Chondrocyte (in vitro differentiated cells): ENCODE data around the gene DIP2C. TPM values are rescaled to one million over a fixed set of nuclear protein-coding genes. Genes with fewer than 3 reads are reported as not detected.
"Not testable (repeated sequence)": the region's sequence is repeated elsewhere in the genome, so short reads cannot be mapped to it uniquely, and the experiment has no call there.

Source experiments
- DNase-seq: peaks from one replicate; pipeline ENCODE4 v3.0.0; 2021; ENCODE audit warnings: mixed read lengths, low spot score
- H3K27ac Mint-ChIP-seq: one replicate; pipeline ENCODE4 v1.8.0; 2021; ENCODE audit warnings: mild to moderate bottlenecking, moderate library complexity, mixed read lengths; ENCODE audit not compliant: unreplicated experiment
- H3K27me3 Mint-ChIP-seq: 2 replicates; pipeline ENCODE4 v1.8.0; 2021; ENCODE audit warnings: low read depth, mixed read lengths
- H3K36me3 Mint-ChIP-seq: 2 replicates; pipeline ENCODE4 v1.8.0; 2021; ENCODE audit warnings: low read depth, mixed read lengths
- H3K4me1 Mint-ChIP-seq: 2 replicates; pipeline ENCODE4 v1.8.0; 2021; ENCODE audit warnings: low read depth, mild to moderate bottlenecking, mixed read lengths
- H3K4me3 Mint-ChIP-seq: one replicate; pipeline ENCODE4 v1.8.0; 2021; ENCODE audit warnings: mild to moderate bottlenecking, moderate library complexity, mixed read lengths; ENCODE audit not compliant: unreplicated experiment
- H3K9me3 Mint-ChIP-seq: 2 replicates; pipeline ENCODE4 v1.8.0; 2021; ENCODE audit warnings: low read depth, mixed read lengths
- total RNA-seq: library from RNA; stranded (reverse); gene quantifications from 3 replicates; pipeline ENCODE4 v1.2.1, GENCODE V29; 2021
- TF ChIP-seq, protein P1 (sequence below): fragments of 200-600 bp; sonication (generic); IDR thresholded peaks from 2 replicates; pipeline ENCODE4 v1.5.0; 2021; ENCODE audit warnings: antibody characterized with exemption, mild to moderate bottlenecking, moderate library complexity

DIP2C gene
- total RNA-seq, 1 donor from 2014 or later = 47.9 TPM

DNA sequence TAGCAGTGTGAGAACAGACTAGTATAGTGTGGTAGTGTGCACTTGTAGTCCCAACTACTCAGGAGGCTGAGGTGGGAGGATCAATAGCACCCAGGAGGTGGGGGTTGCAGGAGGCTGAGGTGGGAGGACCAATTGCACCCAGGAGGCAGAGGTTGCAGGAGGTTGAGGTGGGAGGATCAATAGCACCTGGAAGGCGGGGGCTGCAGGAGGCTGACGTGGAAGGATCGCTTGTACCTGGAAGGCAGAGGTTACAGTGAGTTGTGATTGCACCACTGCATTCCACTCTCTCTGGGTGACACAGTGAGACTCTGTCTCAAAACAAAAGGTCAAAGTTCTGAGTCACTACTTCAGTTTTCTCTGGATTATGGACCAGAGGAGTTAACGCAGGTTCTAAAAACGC, 22.6 kb upstream of the DIP2C start:
- Mint-ChIP-seq H3K4me1 (no peaks in the 10 kb centered on the region), H3K27me3 (peaks cover 25% of the 10 kb centered on the region), H3K4me3 (no peak overlapping the region), H3K9me3 (peaks cover 21% of the 10 kb centered on the region), H3K27ac (no peak overlapping the region), H3K36me3 (peaks cover 8% of the 10 kb centered on the region)
- DNase-seq = no peak
- TF ChIP-seq, protein P1, sequence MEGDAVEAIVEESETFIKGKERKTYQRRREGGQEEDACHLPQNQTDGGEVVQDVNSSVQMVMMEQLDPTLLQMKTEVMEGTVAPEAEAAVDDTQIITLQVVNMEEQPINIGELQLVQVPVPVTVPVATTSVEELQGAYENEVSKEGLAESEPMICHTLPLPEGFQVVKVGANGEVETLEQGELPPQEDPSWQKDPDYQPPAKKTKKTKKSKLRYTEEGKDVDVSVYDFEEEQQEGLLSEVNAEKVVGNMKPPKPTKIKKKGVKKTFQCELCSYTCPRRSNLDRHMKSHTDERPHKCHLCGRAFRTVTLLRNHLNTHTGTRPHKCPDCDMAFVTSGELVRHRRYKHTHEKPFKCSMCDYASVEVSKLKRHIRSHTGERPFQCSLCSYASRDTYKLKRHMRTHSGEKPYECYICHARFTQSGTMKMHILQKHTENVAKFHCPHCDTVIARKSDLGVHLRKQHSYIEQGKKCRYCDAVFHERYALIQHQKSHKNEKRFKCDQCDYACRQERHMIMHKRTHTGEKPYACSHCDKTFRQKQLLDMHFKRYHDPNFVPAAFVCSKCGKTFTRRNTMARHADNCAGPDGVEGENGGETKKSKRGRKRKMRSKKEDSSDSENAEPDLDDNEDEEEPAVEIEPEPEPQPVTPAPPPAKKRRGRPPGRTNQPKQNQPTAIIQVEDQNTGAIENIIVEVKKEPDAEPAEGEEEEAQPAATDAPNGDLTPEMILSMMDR = no peak

DNA sequence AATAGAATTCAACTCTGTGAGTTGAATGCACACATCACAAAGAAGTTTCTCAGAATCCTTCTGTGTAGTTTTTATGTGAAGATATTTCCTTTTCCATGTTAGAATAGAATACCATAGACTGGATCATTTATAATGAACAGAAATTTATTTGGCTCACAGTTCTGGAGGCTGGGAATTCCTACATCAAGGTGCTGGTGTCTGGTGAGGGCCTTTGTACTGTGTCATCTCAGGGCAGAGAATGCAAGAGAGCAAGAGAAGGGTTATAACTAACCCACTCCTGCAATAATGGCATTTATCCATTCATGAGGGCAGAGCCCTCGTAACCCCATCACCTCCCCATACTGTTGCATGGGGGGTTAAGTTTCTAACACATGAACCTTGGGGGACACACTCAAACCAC, 18.4 kb upstream of the DIP2C start:
- no peak for DNase-seq
- Mint-ChIP-seq H3K27ac (no peak overlapping the region), H3K36me3 (no peaks in the 10 kb centered on the region), H3K4me3 (no peak overlapping the region), H3K9me3 (peaks cover 11% of the 10 kb centered on the region), H3K27me3 (peaks cover 46% of the 10 kb centered on the region), H3K4me1 (no peaks in the 10 kb centered on the region)
- TF ChIP-seq, protein P1 = no peak

DNA sequence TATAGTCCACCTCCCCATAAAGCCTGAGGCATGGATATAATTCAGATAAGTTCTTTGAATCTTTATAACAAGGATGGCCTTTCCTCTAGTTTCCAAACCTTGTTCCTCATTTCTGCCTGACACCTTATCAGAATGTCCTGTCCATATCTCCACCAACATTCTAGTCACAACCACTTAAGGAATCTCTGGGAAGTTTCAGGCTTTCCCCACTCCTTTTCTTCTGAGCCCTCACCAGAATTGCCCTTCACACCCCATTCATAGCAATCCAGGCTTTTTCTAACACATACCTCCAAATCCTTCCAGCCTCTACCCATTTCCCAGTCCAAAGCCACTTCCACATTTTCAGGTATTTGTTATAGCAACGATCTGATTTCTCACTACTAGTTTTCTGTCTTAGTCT, 18.0 kb upstream of the DIP2C start:
- H3K4me1 Mint-ChIP-seq = no peaks in the 10 kb centered on the region

DNA sequence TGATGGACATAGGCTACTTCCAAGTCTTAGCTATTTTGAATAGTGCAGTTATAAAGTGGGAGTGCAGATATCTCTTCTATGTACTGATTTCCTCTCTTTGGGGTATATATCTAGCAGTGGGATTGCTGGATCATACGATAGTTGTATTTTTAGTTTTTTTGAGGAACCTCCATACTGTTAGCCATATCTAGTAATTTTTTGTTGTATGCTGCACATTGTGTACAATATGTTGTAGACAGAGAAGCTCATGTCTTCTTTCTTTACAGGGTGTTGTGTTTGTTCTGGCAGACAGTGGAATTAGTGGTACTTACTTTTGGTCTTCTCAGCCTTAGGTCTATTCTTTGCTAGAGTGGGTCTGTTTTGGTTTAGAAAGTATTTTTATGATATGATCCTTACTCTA, 13.7 kb upstream of the DIP2C start:
- peaks cover 12% of the 10 kb centered on the region for H3K9me3 Mint-ChIP-seq
- H3K27ac Mint-ChIP-seq = no peak overlapping the region
- H3K36me3 Mint-ChIP-seq = no peaks in the 10 kb centered on the region
- TF ChIP-seq, protein P1 = no peak
- no peaks in the 10 kb centered on the region for H3K4me1 Mint-ChIP-seq
- no peak overlapping the region for H3K4me3 Mint-ChIP-seq
- peaks cover 58% of the 10 kb centered on the region for H3K27me3 Mint-ChIP-seq
- no peak for DNase-seq

More for the DNA sequence above, 18.0 kb upstream of the DIP2C start:
- TF ChIP-seq, protein P1 = no peak
- peaks cover 48% of the 10 kb centered on the region for H3K27me3 Mint-ChIP-seq
- peaks cover 12% of the 10 kb centered on the region for H3K9me3 Mint-ChIP-seq
- DNase-seq = no peak
- no peaks in the 10 kb centered on the region for H3K36me3 Mint-ChIP-seq
- H3K27ac Mint-ChIP-seq = no peak overlapping the region
- no peak overlapping the region for H3K4me3 Mint-ChIP-seq

DNA sequence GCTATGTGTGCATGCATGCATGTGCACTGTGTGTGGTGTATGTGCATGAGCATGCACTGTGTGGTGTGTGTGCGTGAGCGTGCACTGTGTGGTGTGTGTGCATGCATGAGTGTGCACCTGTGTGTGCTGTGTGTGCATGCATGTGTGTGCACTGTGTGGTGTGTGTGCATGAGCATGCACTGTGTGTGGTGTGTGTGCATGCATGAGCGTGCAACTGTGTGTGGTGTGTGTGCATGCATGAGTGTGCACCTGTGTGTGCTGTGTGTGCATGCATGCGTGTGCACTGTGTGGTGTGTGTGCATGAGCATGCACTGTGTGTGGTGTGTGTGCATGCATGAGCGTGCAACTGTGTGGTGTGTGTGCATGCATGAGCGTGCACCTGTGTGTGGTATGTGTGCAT, 10.7 kb upstream of the DIP2C start:
- DNase-seq, H3K27ac Mint-ChIP-seq, H3K36me3 Mint-ChIP-seq, H3K4me1 Mint-ChIP-seq, H3K4me3 Mint-ChIP-seq: not testable (repeated sequence)
- H3K9me3 Mint-ChIP-seq = peaks cover 12% of the 10 kb centered on the region
- H3K27me3 Mint-ChIP-seq = peaks cover 44% of the 10 kb centered on the region

DNA sequence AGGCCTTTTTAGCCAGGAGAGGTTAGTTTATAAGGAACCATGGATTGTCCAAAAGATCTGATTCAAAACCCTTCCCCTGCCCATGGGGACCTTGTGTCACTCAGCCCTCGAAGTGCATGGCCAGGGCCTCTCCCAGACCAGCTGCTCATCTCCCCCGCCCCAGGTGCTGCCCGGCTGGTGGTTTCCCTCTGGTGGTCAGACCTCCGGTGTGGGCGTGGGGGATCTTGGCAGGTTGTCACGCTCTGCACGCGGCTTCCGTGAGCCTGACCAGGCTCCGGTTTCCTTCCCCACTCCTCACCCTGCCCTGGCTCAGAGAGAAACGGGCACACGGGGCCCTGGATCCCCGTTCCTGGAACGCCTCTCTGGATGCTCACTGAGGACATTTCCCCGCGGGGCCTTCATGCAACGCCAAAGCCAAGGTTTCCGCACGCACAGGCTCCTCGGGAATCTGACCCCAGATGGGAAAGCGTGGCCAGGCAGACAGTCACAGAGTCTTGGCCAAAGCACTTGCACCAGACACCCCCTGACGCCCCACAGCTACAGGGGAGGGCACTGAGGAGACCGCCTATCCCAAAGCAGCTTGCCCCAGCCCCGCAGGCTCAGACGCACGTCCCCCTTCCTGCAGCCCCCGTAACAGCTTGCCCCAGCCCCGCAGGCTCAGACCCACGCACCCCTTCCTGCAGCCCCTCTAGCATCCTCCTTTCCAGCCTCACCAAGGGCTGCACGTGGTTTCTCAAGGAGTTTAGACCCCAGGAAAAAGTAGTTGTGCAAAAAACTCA, 7.8 kb upstream of the DIP2C start:
- H3K4me1 Mint-ChIP-seq = peaks cover 11% of the 10 kb centered on the region
- peaks cover 29% of the 10 kb centered on the region for H3K27me3 Mint-ChIP-seq
- DNase-seq = no peak
- TF ChIP-seq, protein P1 = no peak
- no peaks in the 10 kb centered on the region for H3K9me3 Mint-ChIP-seq
- no peak overlapping the region for H3K4me3 Mint-ChIP-seq
- peak overlapping the region; percentile 19 for H3K27ac Mint-ChIP-seq
- H3K36me3 Mint-ChIP-seq = no peaks in the 10 kb centered on the region
